NCI-H187 treated with DMSO at 0.1 percent for 48 hours (cell line): Measurements from ENCODE around the gene TRIM75.
"Not testable (repeated sequence)": the region's sequence is repeated elsewhere in the genome, so short reads cannot be mapped to it uniquely, and the experiment has no call there.

ENCODE experiments used
- DNase-seq: peaks from one replicate; lab custom pipeline; 2025; lab: John Stamatoyannopoulos, UW

TRIM75 gene

DNA sequence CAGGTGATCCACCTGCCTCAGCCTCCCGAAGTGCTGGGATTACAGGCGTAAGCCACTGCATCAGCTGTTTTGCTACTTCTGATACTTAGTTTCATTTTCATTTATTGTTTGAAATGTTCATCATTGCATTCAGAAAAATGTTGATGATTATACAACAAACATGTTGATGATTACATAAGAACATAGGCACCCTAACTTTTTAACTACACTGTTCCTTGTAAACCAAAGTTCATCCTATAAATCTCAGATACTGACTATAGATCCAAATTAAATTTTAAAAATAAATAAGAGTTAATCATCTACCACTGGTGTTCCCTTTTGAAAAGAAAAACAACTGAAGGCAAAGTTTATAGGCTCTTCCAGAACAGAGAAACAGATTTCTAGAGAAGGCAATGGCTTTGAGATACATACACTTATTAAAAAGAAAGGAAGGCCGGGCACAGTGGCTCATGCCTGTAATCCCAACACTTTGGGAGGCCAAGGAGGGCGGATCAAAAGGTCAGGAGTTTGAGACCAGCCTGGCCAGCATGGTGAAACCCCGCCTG, 23.4 kb downstream of the TRIM75 start:
- DNase-seq, result no peak

DNA sequence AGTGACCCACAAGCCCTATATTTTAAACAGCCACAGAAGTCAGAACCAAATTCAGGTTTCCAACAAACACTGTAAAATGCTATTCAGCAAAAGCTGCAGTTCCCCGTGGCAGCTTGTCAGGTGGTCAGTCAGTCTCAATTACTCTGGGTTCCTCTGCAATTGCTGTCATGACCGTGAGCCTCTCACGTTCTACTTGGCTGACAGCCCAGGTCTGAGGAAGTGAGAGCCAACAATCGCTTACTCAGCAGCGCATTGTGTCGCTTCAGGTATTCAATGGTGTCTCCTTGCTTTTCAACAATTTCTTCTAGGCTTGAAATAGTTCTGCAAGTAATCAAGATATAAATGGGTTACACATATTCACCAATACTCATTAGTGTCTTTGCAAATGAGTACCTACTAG, 25.8 kb downstream of the TRIM75 start:
- no peak for DNase-seq

GRCh38 chr4:165084787-165085186, 31.1 kb downstream of the TRIM75 start:
- not testable (repeated sequence) for DNase-seq

- no peak for DNase-seq
Measured at GRCh38 chr4:165085946-165086345, 32.3 kb downstream of the TRIM75 start.

- no peak for DNase-seq
Measured at GRCh38 chr4:165088366-165088765, 34.7 kb downstream of the TRIM75 start.

DNA sequence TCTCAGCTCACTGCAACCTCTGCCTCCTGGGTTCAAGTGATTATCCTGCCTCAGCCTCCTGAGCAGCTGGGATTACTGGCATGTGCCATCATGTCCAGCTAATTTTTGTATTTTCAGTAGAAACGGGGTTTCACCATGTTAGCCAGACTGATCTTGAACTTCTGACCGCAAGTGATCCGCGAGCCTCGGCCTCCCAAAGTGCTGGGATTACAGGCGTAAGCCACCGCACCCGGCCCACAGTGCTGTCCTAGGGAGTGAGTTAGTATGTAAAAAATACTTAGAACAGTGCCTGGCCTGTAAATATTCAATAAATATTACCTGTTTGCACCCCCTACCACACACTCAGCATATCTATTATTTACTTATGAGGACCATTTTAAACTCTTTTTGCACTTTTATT, 38.5 kb downstream of the TRIM75 start:
- DNase-seq, result not testable (repeated sequence)

DNA sequence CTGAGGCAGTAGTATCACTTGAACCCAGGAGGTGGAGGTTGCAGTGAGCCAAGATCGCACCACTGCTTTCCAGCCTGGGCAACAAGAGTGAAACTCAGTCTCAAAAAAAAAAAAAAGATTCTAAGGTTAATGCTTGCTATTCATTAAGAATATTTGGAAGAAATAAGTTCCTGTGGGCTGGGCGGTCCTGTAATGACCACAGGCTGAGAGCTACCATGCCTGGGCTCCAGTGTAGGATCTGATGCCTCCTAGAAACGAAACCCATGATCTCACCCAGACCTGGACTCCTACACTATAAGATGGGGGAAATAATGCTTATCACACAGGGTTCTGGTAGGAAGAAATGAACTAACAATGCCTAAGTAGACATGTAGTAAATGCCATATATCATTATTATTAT, 41.2 kb downstream of the TRIM75 start:
- no peak for DNase-seq

DNA sequence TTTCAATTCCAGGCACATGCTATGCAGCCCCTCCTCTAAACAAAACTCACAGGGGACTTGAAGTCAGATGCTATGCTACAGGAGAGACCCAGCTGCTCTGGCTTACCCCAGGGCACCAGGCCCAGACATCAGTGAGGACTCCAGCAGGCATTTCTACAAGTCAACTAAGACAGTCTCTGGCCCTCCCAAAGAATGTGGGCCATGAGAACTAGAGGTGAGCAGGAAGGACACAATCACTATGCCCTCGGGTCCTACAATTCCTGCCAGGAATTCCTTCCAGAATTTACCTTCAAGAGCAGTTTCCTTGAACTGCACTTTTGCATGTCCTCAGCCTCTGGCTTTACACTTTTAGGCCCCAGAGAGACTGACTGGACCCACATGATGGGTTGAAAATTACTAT, 41.6 kb downstream of the TRIM75 start:
- no peak for DNase-seq

DNA sequence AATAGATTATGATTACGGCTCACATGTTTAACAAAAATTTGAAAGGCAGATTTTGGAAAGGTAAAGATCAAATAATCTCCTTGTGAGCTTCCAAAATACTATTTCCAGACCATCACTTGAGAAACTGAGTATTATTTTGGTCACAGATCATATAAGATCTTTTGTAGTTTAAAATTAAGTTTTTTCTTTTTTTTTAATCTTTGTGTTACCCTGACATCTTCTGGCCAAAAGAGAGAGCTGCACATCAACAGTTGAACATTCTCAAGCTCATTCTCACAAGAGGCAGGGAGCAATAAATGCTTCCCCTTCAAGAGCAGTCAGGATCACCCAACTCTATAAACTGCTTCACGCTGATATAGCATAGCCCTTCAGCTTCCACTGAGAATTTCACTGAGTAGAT, 43.1 kb downstream of the TRIM75 start:
- no peak for DNase-seq

- DNase-seq, result no peak
Measured at GRCh38 chr4:165101641-165102040, 48.0 kb downstream of the TRIM75 start.

GRCh38 chr4:165106518-165106917, 52.9 kb downstream of the TRIM75 start:
- no peak for DNase-seq
